Stimulated activated memory B cell treated with anti-CD40 and anti-IgM and Interleukin-4, amounts not matched to agents 10 μg/mL and 1 μg/mL and 100 μg/mL, for 72 hours (primary cell): ENCODE data around the gene JAK3.

Experiments
- ATAC-seq: fragments of 150-1000 bp; cut with Tn5 transposase; 2 replicates; pipeline ENCODE4 v1.10.0; 2021
- H3K27ac Mint-ChIP-seq: one replicate; pipeline ENCODE4 v1.8.0; 2022; ENCODE audit warnings: mild to moderate bottlenecking, mixed read lengths
- H3K27me3 Mint-ChIP-seq: one replicate; pipeline ENCODE4 v1.8.0; 2022; ENCODE audit warnings: mixed read lengths
- H3K36me3 Mint-ChIP-seq: one replicate; pipeline ENCODE4 v1.8.0; 2022; ENCODE audit warnings: mixed read lengths
- H3K4me1 Mint-ChIP-seq: one replicate; pipeline ENCODE4 v1.8.0; 2022; ENCODE audit warnings: mixed read lengths
- H3K4me3 Mint-ChIP-seq: one replicate; pipeline ENCODE4 v1.8.0; 2022; ENCODE audit warnings: mild to moderate bottlenecking, moderate library complexity, mixed read lengths
- H3K9me3 Mint-ChIP-seq: one replicate; pipeline ENCODE4 v1.8.0; 2022; ENCODE audit warnings: mixed read lengths

JAK3 gene

DNA sequence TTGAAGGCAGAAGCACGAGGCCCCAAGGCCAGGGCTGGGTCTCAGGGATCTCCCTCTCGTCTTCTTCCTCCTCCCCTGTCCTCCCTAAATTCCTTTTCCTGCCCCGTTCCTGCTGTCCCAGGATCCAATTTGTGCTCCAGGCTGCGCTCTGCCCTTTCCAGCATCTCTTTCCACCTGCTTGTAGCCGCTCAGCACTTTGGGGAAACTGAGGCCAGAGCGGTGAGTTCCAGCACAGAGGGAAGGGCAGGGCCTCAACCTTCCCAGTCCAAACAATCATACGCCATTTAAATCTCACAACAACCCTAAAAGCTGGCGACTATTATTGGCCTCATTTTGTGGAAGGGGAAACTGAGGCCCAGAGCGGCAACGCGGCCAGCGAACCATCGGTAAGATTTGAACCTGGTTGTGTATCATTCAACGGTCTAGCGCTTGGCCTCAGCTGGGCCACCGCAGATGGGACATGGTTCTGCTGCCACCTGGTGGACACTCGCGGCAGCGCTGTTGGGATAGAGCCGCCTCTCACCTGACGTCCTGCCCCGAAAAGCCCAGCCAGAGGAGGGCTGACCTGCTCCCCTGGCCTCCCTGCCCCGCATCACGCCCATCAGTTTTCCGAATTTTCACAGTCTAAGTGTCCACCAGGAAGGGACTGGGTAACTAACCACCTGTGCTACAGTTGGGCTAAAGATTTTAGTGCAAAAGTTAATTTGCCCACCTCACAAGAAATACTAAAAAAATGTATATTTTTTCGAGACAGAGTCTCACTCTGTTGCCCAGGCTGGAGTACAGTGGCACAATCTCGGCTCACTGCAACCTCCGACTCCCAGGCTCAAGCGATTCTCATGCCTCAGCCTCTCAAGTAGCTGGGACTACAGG is 7.7 kb upstream of the JAK3 start:
- H3K4me1 Mint-ChIP-seq = peaks cover 28% of the 10 kb centered on the region
- H3K27ac Mint-ChIP-seq = peak overlapping the region; percentile 36
- H3K36me3 Mint-ChIP-seq = peaks cover 8% of the 10 kb centered on the region
- no peaks in the 10 kb centered on the region for H3K9me3 Mint-ChIP-seq
- no peak overlapping the region for H3K4me3 Mint-ChIP-seq
- peak; percentile 56 for ATAC-seq
- no peaks in the 10 kb centered on the region for H3K27me3 Mint-ChIP-seq

DNA sequence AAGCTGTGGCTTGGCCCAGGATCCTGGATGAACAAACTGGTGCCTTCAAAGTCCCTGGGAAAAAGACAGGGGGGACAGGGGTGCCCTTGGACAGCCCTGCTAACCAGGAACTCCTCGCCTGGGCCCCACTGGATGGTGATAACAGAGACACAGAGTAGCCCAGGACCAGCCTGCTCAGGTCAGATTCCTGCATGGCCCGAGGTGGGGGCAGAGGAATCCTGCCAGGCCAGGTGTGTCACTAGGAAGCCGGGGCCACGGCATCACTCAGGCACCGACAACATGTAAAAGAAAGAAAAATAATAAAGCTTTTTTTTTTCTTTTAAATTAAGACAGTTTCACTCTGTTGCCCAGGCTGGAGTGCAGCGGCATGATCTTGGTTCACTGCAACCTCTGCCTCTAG is 6.3 kb upstream of the JAK3 start:
- ATAC-seq = no peak
- no peaks in the 10 kb centered on the region for H3K27me3 Mint-ChIP-seq
- H3K36me3 Mint-ChIP-seq = no peaks in the 10 kb centered on the region
- peaks cover 38% of the 10 kb centered on the region for H3K4me1 Mint-ChIP-seq
- H3K9me3 Mint-ChIP-seq = no peaks in the 10 kb centered on the region
- no peak overlapping the region for H3K4me3 Mint-ChIP-seq
- no peak overlapping the region for H3K27ac Mint-ChIP-seq

DNA sequence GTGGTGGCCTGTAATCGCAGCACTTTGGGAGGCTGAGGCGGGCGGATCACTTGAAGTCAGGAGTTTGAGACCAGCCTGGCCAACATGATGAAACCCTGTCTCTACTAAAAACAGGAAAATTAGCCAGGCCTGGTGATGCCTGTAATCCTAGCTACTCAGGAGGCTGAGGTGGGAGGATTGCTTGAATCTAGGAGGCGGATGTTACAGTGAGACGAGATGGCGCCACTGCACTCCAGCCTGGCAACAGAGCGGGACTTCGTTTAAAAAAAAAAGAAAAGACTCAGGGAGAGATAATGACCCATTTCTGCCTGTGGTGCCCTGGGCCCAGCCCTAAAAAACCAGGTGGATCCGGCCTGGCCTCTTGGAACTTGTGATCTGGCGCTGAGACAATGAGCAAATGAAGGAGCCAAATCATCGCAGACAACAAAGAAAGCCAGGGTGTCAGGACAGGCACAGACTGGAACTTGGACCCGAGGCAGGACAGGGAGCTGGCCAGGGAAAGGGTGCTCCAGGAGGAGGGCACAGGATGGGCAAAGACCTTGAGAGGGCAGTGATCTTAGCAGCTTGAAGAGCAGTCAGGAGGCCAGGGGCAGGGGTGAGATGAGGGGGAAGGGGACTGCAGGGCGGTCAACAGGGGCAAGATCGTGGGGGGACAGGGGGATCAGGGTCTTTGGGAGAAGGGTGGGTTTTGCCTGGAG is 962 bp upstream of the JAK3 start:
- ATAC-seq = no peak
- H3K9me3 Mint-ChIP-seq = no peaks in the 10 kb centered on the region
- peak overlapping the region; percentile 98 for H3K4me3 Mint-ChIP-seq

DNA sequence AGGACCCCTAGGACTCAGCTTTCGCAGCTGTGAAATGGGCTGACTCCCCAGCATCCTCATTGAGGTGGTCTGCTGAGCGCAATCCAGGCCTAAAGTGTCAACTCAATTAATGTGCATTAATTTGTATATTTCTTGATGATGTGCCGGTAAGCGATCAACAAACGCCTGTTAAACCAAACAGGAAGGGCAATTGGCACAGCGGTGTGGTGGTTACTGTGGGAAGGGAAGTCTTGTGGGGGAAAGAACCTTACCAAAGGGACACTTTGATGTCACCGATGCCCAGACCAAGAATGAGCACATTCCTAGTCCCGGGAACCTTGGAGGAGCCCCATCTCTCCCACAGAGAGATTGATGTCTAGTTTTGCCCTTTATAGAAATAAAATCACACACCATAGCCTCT is 1.6 kb downstream of the JAK3 start:
- no peaks in the 10 kb centered on the region for H3K27me3 Mint-ChIP-seq
- H3K4me1 Mint-ChIP-seq = peaks cover 67% of the 10 kb centered on the region
- H3K27ac Mint-ChIP-seq = peak overlapping the region; percentile 95
- no peak for ATAC-seq
- H3K4me3 Mint-ChIP-seq = peak overlapping the region; percentile 98
- peaks cover 38% of the 10 kb centered on the region for H3K36me3 Mint-ChIP-seq
- no peaks in the 10 kb centered on the region for H3K9me3 Mint-ChIP-seq

More for the DNA sequence above, 962 bp upstream of the JAK3 start:
- Mint-ChIP-seq H3K27me3 (no peaks in the 10 kb centered on the region), H3K27ac (peak overlapping the region; percentile 95), H3K36me3 (peaks cover 12% of the 10 kb centered on the region), H3K4me1 (peaks cover 71% of the 10 kb centered on the region)

DNA sequence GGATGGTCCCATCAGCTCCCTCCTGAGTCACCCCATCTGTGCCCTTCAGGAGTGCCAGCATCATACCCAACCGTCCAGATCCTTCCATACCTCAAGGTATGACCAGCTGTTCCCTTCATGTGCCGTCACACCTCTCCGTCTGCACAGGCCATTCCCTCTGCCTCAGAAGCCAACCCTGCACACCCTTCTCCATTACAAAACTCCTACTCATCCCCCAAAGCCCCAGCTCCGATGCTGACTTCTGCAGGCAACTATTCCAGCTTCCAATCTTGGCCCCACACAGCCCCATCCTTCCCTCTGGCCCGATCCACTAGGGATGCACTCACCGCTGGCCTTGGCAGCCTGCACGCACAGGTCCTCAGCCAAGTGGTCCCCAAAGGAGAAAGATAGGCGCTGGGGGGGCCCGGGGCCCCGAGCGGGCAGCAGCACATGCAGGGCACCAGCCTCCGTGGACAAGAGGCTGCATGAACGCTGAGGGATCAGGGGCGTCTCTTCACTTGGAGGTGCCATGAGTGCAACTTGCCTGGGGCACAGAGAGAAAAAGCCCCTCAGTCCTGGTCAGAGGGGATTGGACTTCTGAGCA is 3.8 kb downstream of the JAK3 start:
- no peak overlapping the region for H3K27ac Mint-ChIP-seq
- no peak for ATAC-seq
- peaks cover 47% of the 10 kb centered on the region for H3K4me1 Mint-ChIP-seq
- H3K4me3 Mint-ChIP-seq = no peak overlapping the region
- no peaks in the 10 kb centered on the region for H3K27me3 Mint-ChIP-seq
- no peaks in the 10 kb centered on the region for H3K9me3 Mint-ChIP-seq
- H3K36me3 Mint-ChIP-seq = peaks cover 52% of the 10 kb centered on the region

DNA sequence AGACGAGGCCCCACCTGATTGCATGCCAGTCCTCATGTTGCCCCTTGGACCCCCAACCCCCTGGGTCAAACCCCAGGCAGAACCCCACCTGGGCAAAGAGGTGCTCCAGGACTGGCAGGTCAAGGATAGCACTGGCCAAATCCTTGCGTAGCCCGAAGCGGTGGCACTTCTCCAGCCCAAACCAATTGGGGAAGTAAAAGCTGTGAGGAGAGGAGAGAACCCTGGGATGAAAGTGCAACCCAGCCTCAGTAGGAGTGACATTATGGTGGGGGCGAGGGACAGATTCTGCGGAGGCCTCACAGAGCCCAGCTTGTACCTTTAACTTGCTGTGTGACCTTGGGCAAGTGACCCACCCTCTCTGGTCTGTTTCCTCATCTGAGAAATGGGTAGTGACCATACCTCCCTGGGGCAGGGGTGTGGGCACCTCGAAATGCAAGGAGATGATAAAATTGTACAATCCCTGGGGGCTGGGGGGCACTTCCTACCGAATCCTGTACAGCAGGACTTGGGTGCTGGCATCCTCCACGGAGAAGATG is 4.4 kb downstream of the JAK3 start:
- Mint-ChIP-seq H3K27ac (no peak overlapping the region), H3K9me3 (no peaks in the 10 kb centered on the region), H3K4me1 (peaks cover 41% of the 10 kb centered on the region), H3K4me3 (no peak overlapping the region), H3K27me3 (no peaks in the 10 kb centered on the region), H3K36me3 (peaks cover 57% of the 10 kb centered on the region)
- ATAC-seq = no peak

DNA sequence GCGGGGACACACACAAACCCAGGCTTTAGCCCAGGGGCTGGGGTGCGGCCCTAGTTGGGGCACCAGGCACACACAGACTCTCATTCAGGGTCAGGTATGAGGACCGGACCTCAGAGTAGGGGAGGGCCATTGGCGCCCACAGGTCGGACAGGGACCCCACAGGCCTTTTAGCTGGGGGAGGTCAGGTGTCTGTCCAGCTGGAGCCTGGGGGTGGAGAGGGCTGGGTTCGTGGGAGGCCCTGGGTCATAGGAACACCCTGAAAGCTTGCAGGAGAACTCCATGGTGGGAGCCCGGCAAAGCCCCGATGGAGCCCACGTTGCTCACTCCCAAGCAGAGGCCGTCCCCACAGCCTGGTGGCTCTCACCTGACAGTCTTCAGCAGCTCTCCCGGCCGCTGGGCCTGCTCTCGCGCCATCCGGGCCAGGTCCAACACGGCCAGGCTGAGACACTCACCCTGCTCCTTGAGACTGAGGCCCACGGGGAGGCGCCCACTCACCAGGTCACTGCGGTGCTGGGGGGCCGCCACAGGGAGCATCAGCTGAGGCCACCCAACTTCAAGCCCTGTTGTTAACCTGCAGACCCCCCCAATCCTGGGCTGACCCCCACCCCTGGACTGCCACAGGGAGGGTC is 5.0 kb downstream of the JAK3 start:
- ATAC-seq = no peak
- Mint-ChIP-seq H3K9me3 (no peaks in the 10 kb centered on the region), H3K27ac (no peak overlapping the region), H3K4me1 (peaks cover 35% of the 10 kb centered on the region), H3K27me3 (no peaks in the 10 kb centered on the region), H3K4me3 (no peak overlapping the region), H3K36me3 (peaks cover 63% of the 10 kb centered on the region)

DNA sequence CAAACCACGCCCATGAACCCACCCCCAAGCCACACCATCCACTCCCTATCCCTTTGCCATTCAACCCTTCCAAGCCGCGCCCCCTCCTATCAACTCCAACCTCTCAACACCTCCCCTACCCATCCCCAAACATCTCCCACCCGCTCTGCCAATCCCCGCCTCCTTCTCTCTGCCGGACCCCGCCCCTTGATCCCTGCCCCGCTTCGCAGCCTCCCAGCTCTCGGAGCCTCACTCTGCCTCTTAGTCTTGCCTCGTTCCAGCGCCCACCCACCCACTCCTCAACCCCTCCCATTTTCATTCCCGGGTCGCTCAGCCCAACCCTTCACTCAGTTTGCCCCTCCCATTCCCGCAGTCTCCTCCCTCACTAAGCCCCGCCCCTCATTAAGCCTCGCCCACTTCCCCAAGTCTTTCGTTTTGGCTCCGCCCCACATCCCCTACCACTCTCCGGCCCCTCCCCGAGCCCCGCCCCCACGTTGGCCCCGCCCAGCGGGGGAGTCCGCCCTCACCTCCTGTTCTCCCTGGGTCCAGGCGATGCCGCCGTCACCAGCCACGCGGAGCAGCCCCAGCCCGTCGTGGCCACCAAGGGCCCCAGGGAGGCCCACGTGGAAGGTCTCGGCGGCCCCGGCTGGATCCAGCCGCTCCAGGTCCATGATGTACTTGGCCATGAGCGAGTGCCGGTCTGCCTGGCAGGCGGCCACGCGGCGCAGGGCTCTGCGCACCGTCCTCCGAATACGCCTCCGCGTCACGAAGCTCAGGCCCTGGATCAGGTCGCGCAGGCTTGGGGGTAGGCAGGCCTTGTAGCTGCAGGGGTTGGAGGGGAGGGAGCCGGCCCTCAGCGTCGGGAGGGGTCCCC is 5.7 kb downstream of the JAK3 start:
- Mint-ChIP-seq H3K9me3 (no peaks in the 10 kb centered on the region), H3K27me3 (no peaks in the 10 kb centered on the region), H3K27ac (no peak overlapping the region), H3K36me3 (peaks cover 66% of the 10 kb centered on the region), H3K4me1 (peaks cover 32% of the 10 kb centered on the region), H3K4me3 (no peak overlapping the region)
- ATAC-seq = no peak

DNA sequence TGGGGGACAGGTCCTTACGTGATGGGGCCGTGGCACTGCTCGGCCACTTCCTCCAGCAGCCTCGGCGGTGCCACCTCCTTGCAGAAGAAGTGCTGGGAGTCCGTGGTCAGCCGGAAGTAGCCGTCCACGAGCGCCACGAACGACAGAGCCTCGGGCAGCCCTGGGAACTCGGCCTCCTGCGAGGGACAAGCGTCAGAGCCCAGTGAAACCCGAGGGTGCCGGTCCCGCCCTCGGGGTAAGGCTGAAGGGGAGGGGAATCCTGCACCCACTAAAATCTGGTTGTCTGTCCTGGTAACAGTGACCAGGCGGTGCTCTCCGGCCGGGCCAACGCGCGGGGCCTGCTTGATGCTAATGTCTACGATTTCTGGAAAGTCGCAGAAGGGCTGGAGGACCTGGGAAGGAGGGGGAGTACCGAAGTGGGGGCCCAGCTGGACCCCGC is 6.4 kb downstream of the JAK3 start:
- no peaks in the 10 kb centered on the region for H3K27me3 Mint-ChIP-seq
- no peak overlapping the region for H3K4me3 Mint-ChIP-seq
- H3K4me1 Mint-ChIP-seq = peaks cover 30% of the 10 kb centered on the region
- no peaks in the 10 kb centered on the region for H3K9me3 Mint-ChIP-seq
- peaks cover 71% of the 10 kb centered on the region for H3K36me3 Mint-ChIP-seq
- no peak overlapping the region for H3K27ac Mint-ChIP-seq
- ATAC-seq = no peak

DNA sequence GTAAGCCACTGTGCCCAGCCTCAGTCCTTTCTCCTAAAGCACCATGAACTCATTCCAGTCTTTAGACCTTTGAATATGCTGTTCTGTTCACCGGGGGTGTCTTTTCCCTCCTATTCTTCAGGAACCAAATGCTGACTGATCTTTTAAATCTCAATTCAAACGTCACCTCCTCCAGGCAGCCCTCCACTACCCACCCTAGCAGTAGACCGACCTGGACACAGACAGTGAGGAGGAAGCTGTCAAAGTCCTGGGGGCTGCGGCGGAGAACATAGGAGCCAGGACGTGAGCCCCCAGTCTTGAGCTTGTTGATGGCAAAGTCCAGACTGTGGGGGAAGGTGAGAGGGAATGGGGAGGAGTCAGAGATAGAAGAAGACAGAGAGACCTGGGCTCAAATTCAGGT is 7.8 kb downstream of the JAK3 start:
- Mint-ChIP-seq H3K27ac (no peak overlapping the region), H3K9me3 (no peaks in the 10 kb centered on the region), H3K4me1 (peaks cover 23% of the 10 kb centered on the region), H3K27me3 (no peaks in the 10 kb centered on the region), H3K36me3 (peaks cover 85% of the 10 kb centered on the region), H3K4me3 (no peak overlapping the region)
- no peak for ATAC-seq

DNA sequence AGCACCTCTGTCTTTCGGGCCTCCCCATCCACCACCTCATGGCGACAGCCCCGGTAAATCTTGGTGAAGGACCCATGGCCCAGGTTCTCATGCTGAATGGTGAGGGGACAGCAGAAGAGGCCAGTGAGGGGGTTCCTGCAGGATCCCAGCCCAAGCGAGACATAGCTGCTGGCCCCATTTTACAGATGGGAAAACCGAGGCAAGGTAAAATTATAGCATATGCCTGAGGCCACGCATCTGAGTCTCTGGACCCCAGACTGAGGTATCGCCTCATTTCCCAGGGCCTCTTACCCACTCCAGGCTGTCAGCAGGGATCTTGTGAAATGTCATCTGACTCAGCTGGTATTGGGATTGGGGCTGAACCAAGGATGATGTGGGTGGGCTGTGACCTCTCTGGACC is 9.8 kb downstream of the JAK3 start:
- Mint-ChIP-seq H3K36me3 (peaks cover 80% of the 10 kb centered on the region), H3K27ac (peak overlapping the region; percentile 67), H3K27me3 (no peaks in the 10 kb centered on the region), H3K9me3 (no peaks in the 10 kb centered on the region), H3K4me1 (peaks cover 7% of the 10 kb centered on the region), H3K4me3 (no peak overlapping the region)
- ATAC-seq = no peak

DNA sequence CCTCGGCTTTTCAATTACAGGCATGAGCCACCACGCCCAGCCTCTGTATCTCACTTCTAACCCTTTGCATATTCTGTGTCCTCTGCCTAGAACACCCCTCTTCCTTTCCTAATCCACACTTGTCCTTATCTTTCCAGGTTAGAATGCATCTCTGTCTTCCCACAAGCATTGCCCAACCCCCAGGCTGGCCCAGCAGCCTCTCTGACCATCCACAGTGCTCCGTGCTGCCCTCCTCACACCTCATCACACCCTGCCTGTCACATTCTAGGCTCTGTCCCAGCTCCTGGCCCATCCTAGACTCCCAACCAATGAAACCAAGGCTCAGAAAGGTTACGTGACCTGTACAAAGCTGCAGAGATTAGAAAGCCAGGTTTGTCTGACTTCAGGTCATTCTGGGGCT is 11.3 kb downstream of the JAK3 start:
- no peaks in the 10 kb centered on the region for H3K9me3 Mint-ChIP-seq
- H3K36me3 Mint-ChIP-seq = peaks cover 80% of the 10 kb centered on the region
- no peaks in the 10 kb centered on the region for H3K27me3 Mint-ChIP-seq
- no peak overlapping the region for H3K4me3 Mint-ChIP-seq
- peaks cover 7% of the 10 kb centered on the region for H3K4me1 Mint-ChIP-seq
- ATAC-seq = no peak
- H3K27ac Mint-ChIP-seq = no peak overlapping the region

DNA sequence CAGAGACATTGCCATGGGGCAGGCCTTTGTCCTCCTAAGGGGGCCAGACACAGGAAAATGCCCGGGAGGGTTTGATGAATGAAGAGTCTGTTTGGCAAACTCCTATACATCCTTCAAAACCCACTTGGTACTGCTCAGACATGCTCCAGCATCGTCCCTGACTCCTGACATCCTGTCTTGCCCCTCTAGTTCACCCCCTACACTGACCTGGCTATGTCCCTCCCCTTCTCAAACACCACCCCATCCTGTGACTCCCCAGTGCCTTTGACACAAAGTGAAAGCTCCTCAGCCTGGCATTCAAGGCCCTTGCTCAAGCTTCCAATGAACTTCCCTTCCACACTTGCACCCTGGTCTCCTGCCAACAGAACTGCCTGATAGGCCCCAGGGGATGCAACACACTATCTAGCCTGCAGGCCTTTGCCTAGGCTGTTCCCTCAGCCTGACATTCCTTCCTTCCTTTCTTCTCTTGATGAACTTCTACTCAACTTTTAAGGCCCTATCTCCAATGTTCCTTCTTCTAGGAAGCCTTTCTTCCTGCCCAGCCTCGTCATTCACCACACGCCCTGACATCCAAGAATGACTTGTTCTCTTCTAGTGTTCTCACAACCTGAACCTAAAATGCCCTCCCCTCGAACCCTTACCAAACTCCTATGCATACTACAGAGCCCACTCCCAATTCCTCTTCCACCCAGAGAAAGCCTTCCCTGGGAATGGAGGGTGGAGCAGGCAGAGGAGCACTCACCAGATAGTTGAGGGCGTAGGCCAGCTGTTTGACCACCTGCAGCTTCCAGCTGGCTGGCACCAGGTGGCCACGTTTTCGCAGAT is 12.4 kb downstream of the JAK3 start:
- peaks cover 9% of the 10 kb centered on the region for H3K4me1 Mint-ChIP-seq
- no peak overlapping the region for H3K4me3 Mint-ChIP-seq

More for the DNA sequence above, 12.4 kb downstream of the JAK3 start:
- H3K27me3 Mint-ChIP-seq = no peaks in the 10 kb centered on the region
- no peak overlapping the region for H3K27ac Mint-ChIP-seq
- no peak for ATAC-seq
- H3K9me3 Mint-ChIP-seq = peaks cover 1% of the 10 kb centered on the region
- H3K36me3 Mint-ChIP-seq = peaks cover 81% of the 10 kb centered on the region
